BLaER1 (cell line): ENCODE results near the gene PLCB4.

Source experiments
- H3K27ac ChIP-seq: shearing (Covaris generic); formaldehyde crosslinking; 2 replicates; pipeline ENCODE4 v1.8.1; 2022
- H3K27me3 ChIP-seq: shearing (Covaris generic); formaldehyde crosslinking; 2 replicates; pipeline ENCODE4 v1.8.1; 2022
- H3K36me3 ChIP-seq: shearing (Covaris generic); formaldehyde crosslinking; 2 replicates; pipeline ENCODE4 v1.8.1; 2022
- H3K4me1 ChIP-seq: shearing (Covaris generic); formaldehyde crosslinking; 2 replicates; pipeline ENCODE4 v1.8.1; 2022
- H3K4me2 ChIP-seq: shearing (Covaris generic); formaldehyde crosslinking; 2 replicates; pipeline ENCODE4 v1.8.1; 2022
- H3K4me3 ChIP-seq: shearing (Covaris generic); formaldehyde crosslinking; 2 replicates; pipeline ENCODE4 v1.8.1; 2022
- H3K9ac ChIP-seq: shearing (Covaris generic); formaldehyde crosslinking; 2 replicates; pipeline ENCODE4 v1.8.1; 2022
- H3K9me3 ChIP-seq: shearing (Covaris generic); formaldehyde crosslinking; 2 replicates; pipeline ENCODE4 v1.8.1; 2022
- H4K20me1 ChIP-seq: shearing (Covaris generic); formaldehyde crosslinking; 2 replicates; pipeline ENCODE4 v1.8.1; 2022
- Cebpa-rat ChIP-seq: shearing (Covaris generic); IDR thresholded peaks from 2 replicates; pipeline ENCODE4 v1.8.1; 2022

Gene PLCB4

DNA sequence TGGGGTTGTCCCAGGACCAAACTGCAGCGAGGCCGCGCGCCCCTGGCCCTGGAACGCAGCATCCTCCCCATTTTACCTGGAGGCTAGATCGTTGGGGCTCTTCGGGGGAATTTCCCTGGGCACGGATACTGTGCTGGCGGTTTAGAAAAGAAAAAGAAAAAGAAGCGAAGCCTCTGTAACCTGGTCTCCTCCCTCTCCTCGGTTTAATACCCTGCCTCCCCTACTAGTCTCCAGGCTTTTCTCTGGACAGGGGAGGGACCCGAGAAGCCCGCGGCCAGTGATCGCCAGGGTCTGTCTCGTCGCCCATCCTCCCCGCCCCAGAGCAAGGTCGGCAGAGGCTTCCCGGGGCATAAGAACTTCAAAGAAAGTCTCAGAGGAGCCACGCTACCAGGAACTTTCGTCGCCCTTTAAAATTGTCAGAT, 439.4 kb downstream of the PLCB4 start:
- Histone ChIP-seq H3K27me3 (peaks cover 78% of the 10 kb centered on the region), H3K4me2 (no peak overlapping the region), H3K4me1 (peaks cover 39% of the 10 kb centered on the region), H3K36me3 (no peaks in the 10 kb centered on the region), H3K27ac (no peak overlapping the region), H4K20me1 (no peaks in the 10 kb centered on the region), H3K9ac (no peak overlapping the region), H3K9me3 (peaks cover 38% of the 10 kb centered on the region), H3K4me3 (no peak overlapping the region)
- TF ChIP-seq Cebpa-rat: no peak

DNA sequence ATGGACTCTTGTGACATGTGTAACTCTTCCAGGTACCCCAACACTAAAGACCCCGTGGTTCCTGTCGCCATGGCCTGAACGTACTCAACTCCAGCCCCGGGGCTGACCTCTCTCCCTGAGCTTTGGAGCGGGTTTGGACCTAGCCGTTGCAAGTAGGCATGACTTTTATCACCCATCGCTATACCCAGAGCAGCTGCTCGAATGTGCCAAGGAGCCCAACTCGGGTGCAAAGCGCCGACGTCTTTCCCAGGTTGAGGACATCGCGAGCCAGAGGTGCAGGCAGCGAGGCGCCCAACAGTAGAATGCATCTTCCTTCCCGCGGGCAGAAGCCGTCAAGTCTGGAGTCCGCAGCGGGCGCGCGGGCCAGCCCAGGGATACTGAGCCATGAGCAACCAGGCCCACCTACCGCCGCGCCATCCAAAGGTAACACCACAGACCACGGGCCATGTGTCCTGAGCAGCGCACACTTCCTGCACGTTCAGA, 439.9 kb downstream of the PLCB4 start:
- H4K20me1 ChIP-seq: no peaks in the 10 kb centered on the region; the same call in 1 of the 2 replicates
- no peak for TF ChIP-seq Cebpa-rat
- no peaks in the 10 kb centered on the region for H3K36me3 ChIP-seq
- H3K27me3 ChIP-seq: peaks cover 83% of the 10 kb centered on the region
- H3K4me1 ChIP-seq: peaks cover 38% of the 10 kb centered on the region
- H3K4me3 ChIP-seq: no peak overlapping the region
- no peak overlapping the region for H3K4me2 ChIP-seq
- no peak overlapping the region for H3K27ac ChIP-seq
- no peak overlapping the region for H3K9ac ChIP-seq
- H3K9me3 ChIP-seq: peaks cover 38% of the 10 kb centered on the region

DNA sequence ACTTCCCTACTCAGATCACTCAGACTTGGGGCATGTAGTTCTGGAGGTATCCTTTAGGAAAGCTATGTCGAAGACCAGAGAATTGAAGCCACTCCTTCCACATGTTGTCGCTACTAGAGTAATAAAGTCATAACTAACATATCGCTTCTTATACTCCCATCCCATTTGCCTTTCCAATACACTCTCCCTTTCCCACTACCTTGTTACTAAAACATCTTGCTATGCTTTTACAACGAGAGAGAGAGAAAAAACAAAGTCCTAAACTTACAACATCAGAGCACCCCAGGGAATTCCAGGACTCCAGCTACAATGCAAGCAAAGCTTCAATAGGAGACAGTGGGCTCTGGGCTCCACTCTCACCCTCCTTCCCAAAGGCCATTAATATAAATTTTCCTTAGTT, 440.4 kb downstream of the PLCB4 start:
- Histone ChIP-seq H3K9me3 (peaks cover 38% of the 10 kb centered on the region), H3K27me3 (peaks cover 88% of the 10 kb centered on the region), H3K4me2 (no peak overlapping the region), H3K4me3 (no peak overlapping the region), H3K27ac (no peak overlapping the region), H3K36me3 (no peaks in the 10 kb centered on the region), H3K4me1 (peaks cover 33% of the 10 kb centered on the region), H3K9ac (no peak overlapping the region), H4K20me1 (no peaks in the 10 kb centered on the region; the same call in 1 of the 2 replicates)
- no peak for TF ChIP-seq Cebpa-rat

DNA sequence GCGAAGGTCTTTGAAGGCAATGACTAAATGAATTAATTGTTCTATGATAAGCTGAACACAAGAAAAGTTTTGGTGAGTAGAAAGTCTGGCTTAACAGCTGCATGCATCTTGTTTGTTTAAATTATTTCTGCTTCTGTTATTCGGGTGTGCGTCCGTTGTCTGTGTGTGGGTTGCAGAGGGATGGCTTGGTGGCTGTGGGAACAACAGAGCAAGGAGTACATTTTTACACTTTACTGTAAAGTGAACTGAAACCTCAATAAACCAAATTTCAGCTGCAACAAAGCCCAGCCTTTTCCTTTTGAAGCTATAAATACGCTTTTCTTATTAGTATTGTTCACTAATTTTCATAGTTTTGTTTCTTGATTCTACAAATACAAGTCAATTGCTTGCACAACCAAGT, 442.0 kb downstream of the PLCB4 start:
- Histone ChIP-seq H3K4me3 (no peak overlapping the region), H3K27me3 (peaks cover 97% of the 10 kb centered on the region), H3K4me2 (peak overlapping the region; percentile 44)

DNA sequence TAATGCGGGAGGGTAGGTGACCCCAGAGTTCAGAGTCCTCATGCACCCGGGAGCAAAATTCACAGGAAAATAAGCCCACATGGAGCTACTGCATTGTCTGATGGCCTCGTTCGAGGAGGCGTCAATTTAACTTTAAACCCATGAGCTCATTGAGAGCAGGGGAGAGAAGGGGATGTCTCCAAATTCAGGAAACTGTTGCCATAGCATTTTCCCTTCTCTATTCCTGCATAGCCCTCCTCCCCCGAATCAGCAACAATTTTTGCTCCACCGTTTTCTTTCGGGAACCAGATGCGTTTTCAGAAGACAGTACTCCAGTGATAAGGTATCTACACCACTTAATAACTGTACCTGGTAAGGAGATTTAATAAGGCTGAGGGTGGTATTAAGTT, 445.2 kb downstream of the PLCB4 start:
- H3K4me3 ChIP-seq: no peak overlapping the region

More for the DNA sequence above, 442.0 kb downstream of the PLCB4 start:
- Histone ChIP-seq H3K9ac (no peak overlapping the region), H3K9me3 (peaks cover 52% of the 10 kb centered on the region), H3K4me1 (peaks cover 33% of the 10 kb centered on the region), H3K36me3 (no peaks in the 10 kb centered on the region), H3K27ac (no peak overlapping the region), H4K20me1 (peaks cover 3% of the 10 kb centered on the region; the same call in 1 of the 2 replicates)
- no peak for TF ChIP-seq Cebpa-rat

DNA sequence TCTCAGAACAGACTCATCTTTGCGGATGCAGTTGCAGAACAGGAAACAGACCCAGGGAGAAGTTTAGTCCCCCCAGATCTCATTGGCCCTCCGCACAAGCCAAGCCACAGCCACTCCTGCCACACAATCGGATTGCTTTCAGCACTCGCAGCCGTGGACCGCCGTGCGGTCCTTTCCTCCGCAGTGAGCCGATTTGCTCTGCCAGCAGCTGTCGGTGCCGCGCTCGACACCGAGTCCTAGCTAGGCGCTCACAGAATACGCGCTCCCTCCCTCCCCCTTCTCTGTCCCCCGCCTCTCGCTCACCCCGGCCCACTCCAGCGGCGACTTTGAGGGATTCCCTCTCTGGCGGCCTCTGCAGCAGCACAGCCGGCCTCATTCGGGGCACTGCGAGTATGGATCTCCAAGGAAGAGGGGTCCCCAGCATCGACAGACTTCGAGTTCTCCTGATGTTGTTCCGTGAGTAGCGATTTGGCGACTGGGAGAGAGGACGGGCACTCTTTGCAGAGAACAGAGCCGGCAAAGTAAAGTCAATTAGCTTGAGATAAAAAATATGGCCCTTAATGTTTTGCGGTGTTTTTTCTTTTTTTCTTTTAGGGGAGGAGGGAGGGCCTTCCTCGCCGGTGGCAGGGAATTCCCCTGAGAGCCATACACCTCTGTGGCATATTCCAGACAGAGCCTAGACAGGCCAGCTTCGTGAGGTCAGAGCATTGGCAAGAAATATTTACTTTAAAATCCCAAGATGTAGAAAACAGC, 445.8 kb downstream of the PLCB4 start, which contains the start of gene LAMP5:
Gene LAMP5, plus strand, starts transcription at position 130 of the 753 bp plus-strand sequence. Its CDS starts 263 bp downstream, at position 393.
- no peak for TF ChIP-seq Cebpa-rat
- H3K4me2 ChIP-seq: no peak within 1 kb of the TSS
- H3K4me3 ChIP-seq: 0 out of 2 replicates have a peak within 1 kb of the TSS, but pooled peaks have one; percentile 11
- H3K27ac ChIP-seq: no peak within 1 kb of the TSS
- H3K4me1 ChIP-seq: peaks cover 17% of the 10 kb centered on the region; the same call in 1 of the 2 replicates
- peaks cover 93% of the 10 kb centered on the region for H3K27me3 ChIP-seq
- H3K9me3 ChIP-seq: peaks cover 32% of the 10 kb centered on the region
- no peak within 1 kb of the TSS for H3K9ac ChIP-seq
- H4K20me1 ChIP-seq: peaks cover 8% of the 10 kb centered on the region; the same call in 1 of the 2 replicates
- no peaks in the 10 kb centered on the region for H3K36me3 ChIP-seq

More for the DNA sequence above, 445.2 kb downstream of the PLCB4 start:
- TF ChIP-seq Cebpa-rat: no peak
- Histone ChIP-seq H3K9ac (no peak overlapping the region), H3K27ac (no peak overlapping the region), H3K36me3 (no peaks in the 10 kb centered on the region), H3K4me1 (peaks cover 17% of the 10 kb centered on the region; the same call in 1 of the 2 replicates), H3K4me2 (no peak overlapping the region), H3K27me3 (peaks cover 97% of the 10 kb centered on the region), H3K9me3 (peaks cover 37% of the 10 kb centered on the region), H4K20me1 (peaks cover 8% of the 10 kb centered on the region; the same call in 1 of the 2 replicates)

DNA sequence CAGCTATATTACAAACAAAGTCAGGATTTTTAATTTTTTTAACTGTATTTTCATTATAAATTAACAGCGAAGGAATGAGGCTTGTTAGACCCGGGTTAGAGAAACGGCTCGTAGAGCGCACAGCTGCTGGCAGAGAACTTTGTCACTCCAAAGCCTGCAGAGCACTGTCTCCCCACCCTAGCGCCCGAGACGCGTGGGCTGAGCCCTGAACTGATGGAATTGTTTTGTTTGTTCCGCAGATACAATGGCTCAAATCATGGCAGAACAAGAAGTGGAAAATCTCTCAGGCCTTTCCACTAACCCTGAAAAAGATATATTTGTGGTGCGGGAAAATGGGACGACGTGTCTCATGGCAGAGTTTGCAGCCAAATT, 446.3 kb downstream of the PLCB4 start:
- Histone ChIP-seq H3K4me1 (peaks cover 13% of the 10 kb centered on the region; the same call in 1 of the 2 replicates), H3K27me3 (peaks cover 87% of the 10 kb centered on the region), H4K20me1 (peaks cover 8% of the 10 kb centered on the region; the same call in 1 of the 2 replicates), H3K27ac (no peak overlapping the region), H3K36me3 (no peaks in the 10 kb centered on the region), H3K4me3 (no peak overlapping the region), H3K4me2 (no peak overlapping the region), H3K9ac (no peak overlapping the region), H3K9me3 (peaks cover 32% of the 10 kb centered on the region)
- no peak for TF ChIP-seq Cebpa-rat

DNA sequence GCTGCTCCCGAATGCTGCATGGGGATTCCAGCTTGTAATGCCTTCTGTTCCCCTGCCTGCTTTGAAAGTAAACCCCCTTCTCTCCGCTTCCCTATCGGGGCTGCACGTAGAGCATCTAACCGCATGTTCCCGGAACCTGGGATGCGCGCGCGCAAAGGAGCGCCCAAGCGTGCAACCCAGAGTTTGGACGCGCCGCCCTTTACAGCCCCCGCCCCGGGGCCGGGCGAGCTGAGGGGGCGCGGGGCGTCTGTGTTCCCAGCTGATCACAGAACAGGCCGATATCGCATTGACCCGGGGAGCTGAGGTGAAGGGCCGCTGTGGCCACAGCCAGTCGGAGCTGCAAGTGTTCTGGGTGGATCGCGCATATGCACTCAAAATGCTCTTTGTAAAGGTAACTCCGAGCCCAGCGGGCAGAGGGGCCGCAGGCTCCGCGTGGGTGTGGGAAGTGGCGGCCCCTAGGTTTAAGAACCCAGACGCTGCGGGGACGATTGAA, 446.9 kb downstream of the PLCB4 start:
- Histone ChIP-seq H3K9me3 (peaks cover 32% of the 10 kb centered on the region), H3K4me3 (peak overlapping the region; percentile 41; the same call in 1 of the 2 replicates), H3K27me3 (peaks cover 81% of the 10 kb centered on the region), H4K20me1 (peaks cover 8% of the 10 kb centered on the region; the same call in 1 of the 2 replicates), H3K4me2 (no peak overlapping the region), H3K36me3 (no peaks in the 10 kb centered on the region), H3K27ac (no peak overlapping the region), H3K9ac (no peak overlapping the region), H3K4me1 (peaks cover 7% of the 10 kb centered on the region; the same call in 1 of the 2 replicates)
- TF ChIP-seq Cebpa-rat: no peak

DNA sequence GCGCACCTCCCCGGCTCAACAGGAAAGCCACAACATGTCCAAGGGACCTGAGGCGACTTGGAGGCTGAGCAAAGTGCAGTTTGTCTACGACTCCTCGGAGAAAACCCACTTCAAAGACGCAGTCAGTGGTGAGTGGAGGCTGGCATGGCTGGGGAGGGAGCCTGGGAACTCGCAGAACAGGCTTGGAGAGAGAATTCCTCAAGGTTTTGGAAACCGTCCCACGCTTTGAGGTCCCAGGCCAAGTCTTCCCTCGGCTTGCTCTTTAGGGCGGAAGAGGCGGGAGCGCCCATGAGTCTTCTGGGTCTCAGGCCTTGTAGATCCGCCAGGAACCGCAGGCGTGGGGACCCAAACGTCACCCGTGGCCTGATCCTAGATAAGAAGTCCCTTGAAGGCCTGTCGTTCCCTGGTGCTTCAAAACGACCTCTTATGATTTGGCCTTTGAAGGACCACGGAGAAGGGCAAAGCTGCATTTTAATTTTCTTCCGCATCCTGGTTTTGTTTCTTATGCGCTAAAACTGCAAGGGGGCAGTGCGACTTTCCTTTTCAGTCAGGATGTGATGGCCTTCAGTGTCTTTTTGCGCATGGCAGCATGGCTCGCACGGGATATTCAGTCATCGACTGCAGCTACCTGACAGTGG, 447.5 kb downstream of the PLCB4 start:
- no peak for TF ChIP-seq Cebpa-rat
- H3K27me3 ChIP-seq: peaks cover 76% of the 10 kb centered on the region
- H3K4me1 ChIP-seq: peaks cover 2% of the 10 kb centered on the region; the same call in 1 of the 2 replicates
- H3K36me3 ChIP-seq: no peaks in the 10 kb centered on the region
- no peak overlapping the region for H3K9ac ChIP-seq
- H4K20me1 ChIP-seq: peaks cover 8% of the 10 kb centered on the region; the same call in 1 of the 2 replicates
- no peak overlapping the region for H3K4me2 ChIP-seq
- H3K9me3 ChIP-seq: peaks cover 32% of the 10 kb centered on the region
- H3K27ac ChIP-seq: no peak overlapping the region
- H3K4me3 ChIP-seq: peak overlapping the region; percentile 41; the same call in 1 of the 2 replicates
